Suprapubic skin (tissue), 4 donors: ENCODE data around the gene DHX35.

Source experiments
- CTCF ChIP-seq, 2 donors: fragments of 200-600 bp in 1 of 2; fragments of 450-650 bp in 1 of 2; sonication (generic) in 1 of 2; IDR thresholded peaks; one replicate each; pipeline ENCODE4 v1.5.1; 2016 to 2019; ENCODE audit warnings: antibody characterized with exemption in 2 of 2, mild to moderate bottlenecking in 1 of 2, moderate library complexity in 1 of 2
- EP300 ChIP-seq: sonication (generic); formaldehyde crosslinking; IDR thresholded peaks from one replicate; pipeline ENCODE4 v1.6.1; 2017; ENCODE audit warnings: antibody characterized with exemption
- POLR2A ChIP-seq, 2 donors: fragments of 450-650 bp; IDR thresholded peaks; one replicate each; pipeline ENCODE4 v1.6.1; 2017; ENCODE audit warnings: antibody characterized with exemption in 2 of 2, mild to moderate bottlenecking in 2 of 2, moderate library complexity in 2 of 2
- POLR2AphosphoS5 ChIP-seq, 3 donors: sonication (generic); formaldehyde crosslinking; IDR thresholded peaks; one replicate each; pipeline ENCODE4 v1.6.1; 2017; ENCODE audit warnings: antibody characterized with exemption in 3 of 3

- TF ChIP-seq CTCF (IDR thresholded peaks at IDR 0.05) (no peak), POLR2AphosphoS5 (IDR thresholded peaks at IDR 0.05) (no peak), POLR2A (IDR thresholded peaks at IDR 0.05) (no peak), EP300 (no peak)
Measured at GRCh38 chr20:38968090-38968489, 5.9 kb downstream of the DHX35 start.
